GM04504 (cell line): ENCODE data around the gene ANTXR1.

Source experiments
- DNase-seq: peaks from one replicate; pipeline ENCODE4 v3.0.0-alpha.2; 2012; ENCODE audit warnings: low read depth

ANTXR1 gene

GRCh38 chr2:69013142-69013839 is at the start of gene ANTXR1:
Gene ANTXR1 (plus strand): TSS chr2:69013179. CDS start chr2:69013500, 321 bp downstream.
- DNase-seq: peak; percentile 62

GRCh38 chr2:68964282-68964681 is 48.7 kb upstream of the ANTXR1 start:
- DNase-seq: no peak

- no peak for DNase-seq
Observed at GRCh38 chr2:68968221-68968620, 44.8 kb upstream of the ANTXR1 start.

- DNase-seq: no peak
Observed at GRCh38 chr2:68969736-68970490, 43.1 kb upstream of the ANTXR1 start.

GRCh38 chr2:68970566-68971265 is 42.3 kb upstream of the ANTXR1 start:
- DNase-seq: no peak

- peak; percentile 86 for DNase-seq
Observed at GRCh38 chr2:68971591-68972231, 41.3 kb upstream of the ANTXR1 start.

GRCh38 chr2:68974251-68974650 is 38.7 kb upstream of the ANTXR1 start, which contains the start of gene GKN1:
Gene GKN1 (plus strand): TSS chr2:68974636. CDS start chr2:68974678, 42 bp downstream.
- DNase-seq: no peak

GRCh38 chr2:68974946-68975665 is 37.9 kb upstream of the ANTXR1 start:
- DNase-seq: no peak

- DNase-seq: no peak
Observed at GRCh38 chr2:68975844-68976243, 37.1 kb upstream of the ANTXR1 start.

GRCh38 chr2:68977453-68977852 is 35.5 kb upstream of the ANTXR1 start:
- DNase-seq: no peak

GRCh38 chr2:68978098-68978497 is 34.9 kb upstream of the ANTXR1 start:
- no peak for DNase-seq

- DNase-seq: no peak
Observed at GRCh38 chr2:68980956-68981355, 32.0 kb upstream of the ANTXR1 start.

GRCh38 chr2:68987021-68987503 is 25.9 kb upstream of the ANTXR1 start:
- no peak for DNase-seq

GRCh38 chr2:68989035-68989434 is 23.9 kb upstream of the ANTXR1 start:
- DNase-seq: no peak

- no peak for DNase-seq
Observed at GRCh38 chr2:68992341-68992740, 20.6 kb upstream of the ANTXR1 start.

- no peak for DNase-seq
Observed at GRCh38 chr2:68992933-68993332, 20.0 kb upstream of the ANTXR1 start.

- no peak for DNase-seq
Observed at GRCh38 chr2:68993660-68994059, 19.3 kb upstream of the ANTXR1 start.

- DNase-seq: peak; percentile 91
Observed at GRCh38 chr2:68994864-68995263, 18.1 kb upstream of the ANTXR1 start.

GRCh38 chr2:68995916-68996315 is 17.1 kb upstream of the ANTXR1 start:
- no peak for DNase-seq

GRCh38 chr2:68997401-68997800 is 15.6 kb upstream of the ANTXR1 start:
- no peak for DNase-seq

- DNase-seq: no peak
Observed at GRCh38 chr2:69001879-69002278, 11.1 kb upstream of the ANTXR1 start.
